NCI-H187 (cell line): Measurements from ENCODE around the gene CCR6.
"Not testable (repeated sequence)": the region's sequence is repeated elsewhere in the genome, so short reads cannot be mapped to it uniquely, and the experiment has no call there.

Experiments
- DNase-seq, 2 experiments: peaks; one replicate each; lab custom pipeline; 2025; lab: John Stamatoyannopoulos, UW

Gene CCR6

DNA sequence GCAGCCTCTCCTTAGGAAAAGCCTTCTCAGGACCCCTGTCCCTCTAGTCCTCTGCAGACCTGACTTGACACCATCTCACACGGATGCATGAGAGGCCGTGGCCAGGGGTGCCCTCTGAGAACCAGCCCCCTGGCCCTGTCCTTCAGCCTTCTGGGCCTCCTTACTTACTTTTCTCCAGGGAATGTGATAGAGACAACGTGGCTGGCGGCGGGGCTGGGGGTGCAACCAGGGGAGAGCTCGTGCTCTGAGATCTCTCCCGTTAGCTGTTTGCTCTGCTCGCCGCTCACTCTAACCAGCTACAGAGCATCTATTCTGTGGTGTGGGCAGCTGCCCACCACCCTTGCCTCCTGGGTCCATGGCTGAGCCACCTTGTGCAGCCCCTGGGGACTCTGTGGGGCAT is 20.1 kb downstream of the CCR6 start:
- no peak for DNase-seq

DNA sequence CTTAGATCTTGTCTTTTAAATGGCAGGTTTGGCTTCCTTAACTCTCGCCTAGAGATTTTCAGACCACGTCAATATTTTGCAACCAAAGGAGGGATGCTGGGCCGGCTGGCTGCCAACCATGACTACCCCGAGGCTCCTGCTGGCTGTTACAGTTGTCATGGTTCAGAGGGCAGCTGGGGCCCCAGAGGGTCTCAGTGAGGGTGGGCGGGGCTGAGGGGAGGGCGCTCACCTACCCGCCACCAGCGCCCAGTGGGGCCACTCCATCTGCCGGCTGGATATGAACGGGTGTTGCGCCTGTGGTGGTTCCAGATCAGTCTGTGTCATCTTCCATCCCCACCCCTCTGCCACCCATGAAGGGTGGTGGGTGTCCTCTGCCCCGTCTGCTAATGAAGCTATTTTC is 22.6 kb downstream of the CCR6 start:
- no peak for DNase-seq

DNA sequence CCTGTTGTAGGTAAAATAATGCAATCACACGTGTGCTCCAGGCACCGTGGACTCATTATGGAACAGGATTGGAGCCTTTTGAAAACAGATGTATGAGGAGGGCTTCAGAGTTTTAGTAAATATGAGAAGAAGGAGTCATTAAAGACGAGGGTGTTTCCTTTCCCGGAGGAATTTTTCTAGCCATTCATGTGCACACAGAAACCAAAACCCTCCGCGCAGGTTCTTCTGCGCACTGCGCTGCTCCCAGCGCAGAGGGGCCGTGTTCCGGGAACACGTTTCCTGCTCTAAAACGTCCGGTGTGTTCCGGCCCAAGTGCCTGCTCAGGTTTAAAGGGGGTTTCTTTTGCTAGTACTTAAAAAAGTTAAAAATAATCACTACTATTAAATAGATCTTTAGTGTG is 23.2 kb downstream of the CCR6 start:
- DNase-seq: no peak

DNA sequence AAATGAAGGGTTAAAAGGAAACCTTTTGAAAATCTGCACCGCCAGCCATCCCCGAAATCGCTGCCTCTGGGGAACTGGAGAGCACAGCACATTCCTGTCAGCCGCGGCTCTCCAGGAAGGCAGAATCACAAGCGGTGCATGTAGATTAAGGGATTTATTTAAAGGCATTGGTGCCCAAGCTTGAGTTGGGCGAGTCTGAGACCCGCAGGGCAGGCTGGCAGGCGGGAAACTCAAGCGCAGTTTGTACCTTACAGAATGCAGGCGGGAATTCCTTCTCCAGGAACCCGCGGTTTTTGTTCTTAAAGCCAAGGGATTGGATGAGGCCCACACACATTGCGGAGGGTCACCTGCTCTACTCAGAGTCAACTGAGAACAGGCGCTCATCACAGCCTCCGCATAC is 24.1 kb downstream of the CCR6 start:
- no peak for DNase-seq

DNA sequence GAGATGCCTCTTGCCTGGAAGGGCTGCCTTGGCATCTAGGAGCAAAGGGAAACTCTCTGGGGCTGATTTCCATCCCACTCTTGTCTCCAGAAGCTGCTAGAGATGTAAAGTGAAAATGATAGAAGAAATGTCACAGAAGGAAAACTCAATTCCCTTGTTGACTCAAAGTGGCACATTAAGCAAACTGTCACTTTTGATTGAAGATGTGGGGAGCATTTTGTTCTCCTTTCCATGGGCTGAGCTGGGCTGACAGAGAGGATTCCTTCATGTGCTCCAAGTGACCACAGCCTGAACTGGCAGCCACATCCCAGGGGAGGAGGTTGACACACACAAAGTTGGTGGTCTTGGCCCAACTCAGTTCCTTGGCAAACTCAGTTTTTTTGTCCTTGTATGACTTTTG is 25.1 kb downstream of the CCR6 start:
- DNase-seq: no peak

DNA sequence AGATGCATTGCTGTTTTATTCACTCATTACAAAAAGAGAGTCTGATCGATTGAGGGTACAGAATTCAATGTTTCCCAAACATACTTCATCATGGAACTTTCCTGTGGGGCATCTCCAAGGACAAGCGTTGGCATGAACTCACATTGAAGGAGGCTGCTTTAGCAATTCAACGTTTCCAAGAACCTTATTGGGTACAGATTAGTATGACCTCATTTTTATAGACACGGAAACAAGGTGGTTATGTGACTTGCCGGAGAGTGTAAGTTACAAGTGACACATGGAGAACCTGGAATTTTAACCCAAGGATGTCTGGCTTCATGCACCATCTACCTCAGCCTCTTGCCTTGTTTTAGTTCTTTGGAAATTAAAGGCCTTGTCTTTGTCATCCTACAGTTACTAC is 26.1 kb downstream of the CCR6 start:
- no peak for DNase-seq

DNA sequence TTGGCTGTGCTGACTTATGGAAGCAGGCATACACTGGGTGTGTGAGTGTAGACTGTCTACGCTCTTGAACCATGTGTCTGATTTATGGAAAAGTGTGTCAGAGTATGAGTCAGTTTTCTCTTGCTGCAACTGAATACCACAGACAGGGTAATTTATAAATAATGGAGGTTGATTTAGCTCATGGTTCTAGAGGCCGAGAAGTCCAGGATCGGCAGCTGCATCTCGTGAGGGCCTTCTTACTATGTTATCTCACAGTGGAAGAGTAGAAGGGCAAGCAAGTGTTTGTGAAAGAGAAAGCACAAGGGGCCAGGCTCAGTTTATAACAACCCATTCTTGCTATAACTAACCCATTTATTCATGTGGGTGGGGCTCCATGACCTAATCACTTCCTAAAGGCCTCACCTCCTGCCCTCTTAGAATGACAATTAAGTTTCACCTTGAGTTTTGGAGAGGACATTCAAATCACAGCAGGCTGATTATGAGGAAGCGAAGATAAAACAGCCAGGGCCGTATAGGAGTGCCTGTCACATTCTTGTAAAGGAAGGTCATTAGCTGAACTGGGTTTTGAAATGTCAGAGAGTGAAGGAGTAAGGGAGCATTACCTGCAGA is 28.1 kb downstream of the CCR6 start:
- no peak for DNase-seq

DNA sequence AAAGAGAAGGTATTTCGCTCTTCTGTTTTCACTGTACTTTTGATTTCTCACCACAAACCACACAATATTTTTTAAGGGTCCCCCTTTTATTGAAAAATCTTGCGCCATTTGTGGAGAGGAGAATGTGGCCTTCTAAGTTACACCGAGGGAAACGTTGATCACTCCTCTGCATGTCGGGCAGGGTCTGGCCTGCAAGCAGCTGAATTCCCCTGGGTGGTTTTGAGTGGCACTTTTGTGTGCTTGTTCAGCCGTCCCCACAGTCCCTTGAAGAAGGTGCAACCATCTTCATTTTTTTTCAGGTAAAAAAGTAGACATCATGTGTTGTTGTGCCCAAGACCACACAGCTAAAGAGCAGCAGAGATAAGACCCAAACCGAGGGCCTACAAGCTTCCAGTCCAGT is 28.8 kb downstream of the CCR6 start:
- DNase-seq: peak; percentile 4 to 26

DNA sequence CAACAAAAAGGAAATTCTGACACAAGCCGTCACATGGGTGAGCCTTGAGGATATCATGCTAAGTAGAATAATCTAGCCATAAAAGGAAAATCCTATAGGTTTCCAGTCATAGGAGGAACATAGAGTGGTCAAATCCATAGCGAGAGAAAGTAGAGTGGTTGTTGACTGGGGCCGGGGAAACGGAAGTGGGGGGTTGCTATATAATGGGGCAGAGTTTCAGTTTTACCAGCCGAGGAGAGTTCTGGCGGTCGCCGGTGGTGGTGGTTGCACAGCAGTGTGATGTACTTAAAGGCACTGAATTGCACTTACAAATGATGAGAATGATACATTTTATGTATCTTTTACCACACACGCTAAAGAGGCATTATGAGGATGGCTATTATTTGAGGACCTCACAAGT is 30.0 kb downstream of the CCR6 start:
- no peak for DNase-seq

DNA sequence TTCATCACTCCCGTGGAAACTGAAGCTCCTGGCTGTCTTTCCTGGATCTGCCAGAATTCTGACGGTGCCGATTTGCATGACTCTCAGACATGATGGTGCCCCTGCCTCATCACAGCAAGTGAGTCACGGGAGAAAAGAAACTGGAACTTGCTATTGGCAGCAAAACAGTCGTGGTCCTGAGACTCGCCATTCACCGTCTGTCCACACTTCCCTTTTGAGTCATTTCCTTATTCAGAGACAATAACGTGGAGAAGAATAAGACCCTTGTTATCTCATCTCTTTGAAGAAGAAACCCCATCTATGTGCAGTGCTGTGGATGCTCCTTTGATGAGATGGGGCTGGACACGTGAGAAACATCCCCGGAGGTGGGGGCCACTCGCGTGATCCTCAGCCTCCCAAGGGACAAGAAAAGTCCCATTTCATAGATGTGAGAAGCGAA is 30.6 kb downstream of the CCR6 start:
- no peak for DNase-seq

DNA sequence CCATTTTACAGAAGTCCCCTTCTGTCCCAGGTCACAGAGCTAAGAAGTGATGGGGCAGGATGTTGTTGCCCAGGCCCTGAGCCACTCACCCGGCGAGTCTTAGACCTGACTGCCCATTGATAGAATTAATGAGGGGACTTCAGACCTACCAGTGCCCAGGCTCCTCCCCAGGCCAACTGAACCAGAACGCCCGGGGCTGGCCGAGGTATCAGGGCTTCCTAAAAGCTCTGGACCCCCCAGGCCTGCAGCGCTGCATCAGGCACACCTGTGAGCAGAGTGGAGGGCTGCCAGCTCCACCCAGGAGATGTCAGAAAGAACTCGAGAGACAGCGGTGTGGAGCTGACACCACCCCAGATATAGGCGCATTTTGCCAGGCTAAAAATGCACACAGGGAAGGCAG is 31.4 kb downstream of the CCR6 start:
- no peak for DNase-seq

DNA sequence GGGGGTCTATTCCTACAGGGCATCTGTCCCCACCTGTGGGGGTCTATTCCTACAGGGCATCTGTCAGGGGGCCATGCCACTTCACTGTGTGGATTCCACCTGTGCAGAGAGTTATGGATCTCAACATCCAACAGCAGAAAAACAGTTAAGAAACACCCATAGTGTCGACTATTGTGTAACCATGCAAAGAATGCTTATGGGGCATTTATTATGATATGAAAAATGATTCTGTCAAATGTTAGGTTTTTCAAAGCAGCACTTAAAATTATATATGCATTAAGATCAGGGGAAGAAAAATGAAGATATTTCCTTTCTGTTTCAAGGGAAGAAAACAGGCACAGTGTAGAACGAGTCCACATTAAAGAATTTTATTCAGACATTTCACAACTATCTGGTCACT is 32.0 kb downstream of the CCR6 start:
- no peak for DNase-seq

DNA sequence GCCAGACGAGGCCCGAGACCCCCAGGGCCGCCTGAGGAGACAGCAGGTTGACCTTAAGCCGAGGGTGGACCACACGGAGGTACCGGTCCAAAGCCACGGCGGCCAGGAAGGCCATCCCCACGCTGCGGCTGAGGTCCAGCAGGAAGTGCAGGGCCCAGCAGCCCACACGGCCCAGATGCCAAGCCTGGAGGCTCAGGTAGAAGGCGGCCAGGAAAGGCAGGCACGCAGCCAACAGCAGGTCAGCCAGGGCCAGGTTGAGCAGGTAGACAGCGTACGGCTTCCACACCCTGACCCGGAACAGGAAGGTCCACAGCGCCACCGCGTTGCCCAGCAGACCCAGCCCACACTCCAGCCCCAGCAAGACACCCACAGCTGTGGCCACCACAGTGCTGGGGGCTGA is 34.5 kb downstream of the CCR6 start:
- DNase-seq: no peak

DNA sequence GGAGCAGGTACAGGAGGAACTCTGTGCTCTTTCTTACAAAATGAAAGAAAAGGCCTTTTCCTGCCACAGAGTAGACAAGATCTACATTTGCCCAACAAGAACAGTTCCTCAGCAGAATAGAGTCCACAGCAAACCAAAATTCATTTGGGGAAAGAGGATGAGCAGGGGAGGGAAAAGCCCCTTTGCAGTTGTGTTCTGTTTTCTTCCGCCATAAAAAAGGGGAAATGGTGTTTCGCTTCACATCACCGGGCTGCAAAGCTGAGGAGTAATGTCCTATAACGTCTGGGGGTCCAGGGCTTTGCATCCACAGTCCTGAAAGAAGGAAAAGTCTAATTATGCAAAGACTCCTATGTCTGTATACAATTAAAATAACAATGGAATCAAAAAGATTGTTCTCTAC is 35.0 kb downstream of the CCR6 start, which contains the start of gene GPR31:
TSS of gene GPR31 (minus strand) at position 118 of the 400 bp plus-strand sequence. CDS start 149 bp downstream, outside the sequence.
- no peak for DNase-seq

DNA sequence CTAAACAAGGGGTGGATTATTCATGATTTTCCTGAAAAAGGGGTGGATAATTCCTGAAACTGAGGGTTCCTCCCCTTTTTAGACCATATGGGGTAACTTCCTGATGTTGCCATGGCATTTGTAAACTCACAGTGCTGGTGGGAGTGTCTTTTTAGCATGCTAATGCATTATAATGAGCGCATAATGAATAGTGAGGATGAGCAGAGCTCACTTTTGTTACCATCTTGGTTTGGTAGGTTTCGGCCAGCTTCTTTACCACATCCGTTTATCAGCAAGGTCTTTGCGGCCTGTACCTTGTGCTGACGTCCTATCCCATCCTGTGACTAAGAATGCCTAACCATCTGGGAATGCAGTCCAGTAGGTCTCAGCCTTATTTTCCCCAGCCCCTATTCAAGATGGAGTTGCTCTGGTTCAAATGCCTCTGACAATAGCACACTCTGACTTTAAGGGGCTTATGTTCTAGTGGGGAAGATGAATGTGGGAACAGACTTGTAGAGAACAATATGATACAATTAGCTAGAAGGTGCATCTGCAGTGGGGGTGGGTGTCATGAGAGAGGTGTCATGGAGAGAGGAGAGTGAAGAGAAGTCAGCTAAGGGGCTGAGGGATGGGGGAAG is 39.1 kb downstream of the CCR6 start:
- DNase-seq: no peak

DNA sequence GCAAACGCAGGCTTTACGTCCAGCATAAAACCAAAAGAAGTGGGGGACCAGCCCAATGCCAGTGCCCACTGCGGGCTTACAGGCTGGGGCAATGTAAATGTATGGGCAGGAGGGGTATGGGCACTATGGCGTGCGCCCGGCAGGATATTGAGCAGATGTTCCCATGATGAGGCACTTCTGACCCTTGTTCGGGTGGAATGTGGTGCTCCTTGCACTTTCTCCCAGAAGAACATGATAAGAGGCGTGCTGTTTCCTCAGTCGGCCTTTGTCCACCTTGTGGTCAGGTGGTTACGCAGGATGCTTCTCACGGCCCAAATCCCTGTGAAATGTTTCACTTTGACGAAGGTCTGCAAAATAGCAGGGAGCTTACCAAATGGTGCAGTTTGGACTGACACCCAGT is 39.7 kb downstream of the CCR6 start:
- no peak for DNase-seq

DNA sequence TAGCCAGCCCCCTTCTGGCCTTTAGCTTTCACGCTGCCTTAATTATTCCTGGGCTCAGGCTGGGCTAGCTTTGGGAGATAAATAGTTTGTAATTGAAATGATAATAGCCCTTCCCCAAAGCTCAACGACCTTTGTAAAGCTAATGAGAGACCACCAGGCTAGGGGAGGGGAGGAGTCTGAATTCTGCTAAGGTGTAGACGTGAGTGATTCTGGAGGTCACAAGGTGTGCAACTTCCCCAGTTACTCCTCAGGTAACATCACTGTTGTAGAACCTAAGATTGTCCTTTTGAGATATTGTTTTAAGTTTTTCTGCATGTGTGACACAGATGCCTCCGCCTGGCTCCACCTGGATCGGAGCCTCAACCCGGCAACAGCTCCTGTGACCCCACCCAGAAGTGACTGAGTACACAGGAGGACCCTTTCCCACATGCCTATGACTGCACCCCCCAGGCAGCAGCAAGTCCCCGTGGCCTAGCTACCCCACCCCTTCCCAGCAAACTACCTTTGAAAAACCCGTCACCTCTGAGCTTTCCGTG is 40.6 kb downstream of the CCR6 start:
- DNase-seq: no peak

DNA sequence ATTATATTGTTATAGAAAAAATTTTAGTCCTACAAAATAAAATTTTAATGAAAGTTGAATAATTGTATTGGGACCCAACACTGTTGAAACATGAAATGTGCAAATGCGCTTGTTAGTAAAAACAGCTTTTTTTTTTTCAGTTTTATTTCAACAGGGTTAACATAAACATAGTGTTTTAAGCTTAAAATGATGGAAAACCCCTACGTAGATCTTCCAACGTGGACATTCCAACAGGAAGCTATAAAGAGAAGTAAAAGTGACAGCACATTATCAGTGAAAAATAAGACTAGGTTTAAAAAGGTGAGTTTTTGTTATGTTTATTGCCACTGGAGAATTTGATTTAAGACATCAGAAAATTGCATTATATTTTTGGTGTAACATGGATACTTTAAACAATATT is 41.4 kb downstream of the CCR6 start:
- DNase-seq: no peak

DNA sequence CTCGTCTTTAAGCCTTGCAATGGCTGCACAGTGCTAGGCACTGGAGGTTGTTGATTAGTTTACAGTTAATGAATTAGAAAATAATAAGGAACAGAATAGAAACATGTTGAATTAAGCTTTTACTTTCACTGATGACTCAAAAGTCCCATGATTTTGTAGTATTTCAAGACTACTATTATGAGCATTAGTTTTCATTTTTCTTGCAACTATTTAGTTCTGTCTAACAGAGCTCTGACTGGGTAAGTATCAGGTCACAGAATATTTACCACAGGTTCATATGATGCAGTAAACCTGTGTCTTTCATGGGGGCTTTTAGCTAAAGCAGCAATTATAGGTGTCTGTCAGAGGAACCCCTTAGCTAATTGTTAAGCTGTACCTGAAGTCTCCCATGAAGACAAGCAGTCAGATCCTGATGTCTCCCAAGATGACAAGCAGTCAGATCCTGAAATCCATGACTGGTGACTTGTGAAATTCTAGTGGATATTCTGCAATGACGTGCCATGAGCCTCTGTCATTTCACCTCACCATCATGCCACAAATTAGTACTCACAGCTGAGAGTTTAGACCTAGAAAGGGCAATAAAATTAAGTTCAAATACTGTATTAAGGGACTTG is 43.1 kb downstream of the CCR6 start:
- no peak for DNase-seq

DNA sequence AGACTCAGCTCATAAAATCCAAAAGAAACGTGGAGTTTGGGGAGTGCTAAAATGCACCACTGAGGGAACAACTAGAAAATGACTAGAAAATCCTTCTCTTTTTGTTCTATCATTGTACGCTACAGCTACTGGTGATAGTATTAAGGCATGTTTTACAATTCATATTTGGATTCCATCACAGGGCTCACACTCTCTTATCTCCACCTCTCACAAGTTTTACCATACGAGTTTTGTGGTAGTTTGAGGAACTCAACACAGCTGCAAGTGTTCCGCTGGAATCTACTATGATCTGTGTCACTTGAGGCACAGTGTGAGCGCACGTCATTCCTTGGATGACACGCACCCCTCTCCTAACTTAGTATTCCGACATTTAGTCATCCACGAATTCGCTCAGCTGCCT is 44.8 kb downstream of the CCR6 start:
- DNase-seq: not testable (repeated sequence)

DNA sequence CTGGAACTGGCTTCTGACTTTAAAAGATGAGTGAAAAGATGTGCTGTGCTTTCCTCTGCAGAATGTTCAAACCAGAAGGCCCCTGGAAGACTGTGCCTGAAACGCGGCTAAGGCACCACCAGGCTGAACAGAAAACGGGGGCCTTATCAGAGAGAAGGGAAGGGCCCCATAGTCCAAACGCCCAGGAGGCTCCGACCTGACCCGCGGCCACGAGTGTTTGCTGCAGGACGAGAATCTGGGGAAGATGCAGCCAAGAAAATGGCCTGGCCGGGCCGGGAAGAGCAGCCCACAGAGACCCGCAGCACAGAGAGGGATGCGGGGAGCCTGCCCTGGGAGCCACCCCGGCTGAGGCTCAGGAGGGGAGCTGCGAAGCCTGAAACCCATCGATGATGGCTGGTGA is 45.4 kb downstream of the CCR6 start:
- DNase-seq: not testable (repeated sequence)

DNA sequence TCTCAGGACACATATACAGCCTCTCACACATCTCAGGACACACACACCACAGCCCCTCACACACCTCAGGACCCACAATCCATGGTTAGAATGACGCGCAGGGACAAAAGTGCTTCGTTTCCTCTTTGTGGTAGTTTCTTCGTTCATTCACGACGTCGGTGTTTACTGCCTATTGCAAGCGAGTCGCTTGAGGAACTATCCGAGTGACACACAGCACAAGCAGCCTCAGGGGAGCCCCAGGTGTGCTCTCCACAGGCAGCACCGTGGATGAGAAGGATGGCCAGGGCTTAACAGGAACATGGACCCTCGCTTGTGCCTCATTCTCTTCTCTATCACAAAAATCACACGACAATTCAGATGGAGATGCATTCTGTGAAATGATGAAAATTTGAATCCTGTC is 47.0 kb downstream of the CCR6 start:
- DNase-seq: not testable (repeated sequence)

DNA sequence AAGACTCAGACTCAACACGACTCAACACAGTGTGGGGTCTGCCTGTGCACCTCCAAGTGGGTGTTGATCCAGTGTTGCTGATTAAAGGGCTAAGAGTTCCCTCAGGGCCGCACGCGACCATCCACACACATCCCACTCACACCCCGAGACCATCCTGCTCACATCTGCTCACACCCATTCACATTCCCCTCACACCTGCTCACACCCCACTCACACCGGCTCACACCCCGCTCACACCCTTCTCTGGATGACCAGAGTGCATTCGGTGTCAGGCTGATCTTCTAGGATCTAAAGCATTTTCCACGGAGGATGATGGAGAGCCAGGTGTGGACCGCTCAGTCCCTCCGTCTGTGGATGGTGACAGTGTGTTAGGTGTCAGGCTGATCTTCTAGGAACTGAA is 48.4 kb downstream of the CCR6 start:
- DNase-seq: not testable (repeated sequence)
